Trophoblast cell (in vitro differentiated cells and primary cell): ENCODE data around the gene LPIN1.
A peak's percentile ranks its signal among the peaks of the same experiment; 100 is the strongest.

Experiments
- DNase-seq, 2 donors: peaks; one replicate each; pipeline ENCODE4 v3.0.0-alpha.2; 2016
- H2AFZ ChIP-seq: 2 replicates; pipeline ENCODE4 v1.6.1; 2013; ENCODE audit warnings: low read length, moderate library complexity, mild to moderate bottlenecking; ENCODE audit not compliant: insufficient read depth, poor library complexity
- H2AK5ac ChIP-seq: 2 replicates; pipeline ENCODE4 v1.6.1; 2013; ENCODE audit warnings: mild to moderate bottlenecking, low read length
- H2BK120ac ChIP-seq: 2 replicates; pipeline ENCODE4 v1.6.1; 2013; ENCODE audit warnings: low read length, mild to moderate bottlenecking, moderate library complexity; ENCODE audit not compliant: insufficient read depth, poor library complexity
- H2BK12ac ChIP-seq: 2 replicates; pipeline ENCODE4 v1.6.1; 2013; ENCODE audit warnings: mild to moderate bottlenecking, low read length, moderate library complexity
- H2BK5ac ChIP-seq: 2 replicates; pipeline ENCODE4 v1.6.1; 2013; ENCODE audit warnings: low read length, low read depth, moderate library complexity, mild to moderate bottlenecking; ENCODE audit not compliant: poor library complexity
- H3K14ac ChIP-seq: 2 replicates; pipeline ENCODE4 v1.6.1; 2013; ENCODE audit warnings: mild to moderate bottlenecking, low read length
- H3K18ac ChIP-seq: 2 replicates; pipeline ENCODE4 v1.6.1; 2013; ENCODE audit warnings: mild to moderate bottlenecking, low read length
- H3K23ac ChIP-seq: 2 replicates; pipeline ENCODE4 v1.6.1; 2013; ENCODE audit warnings: low read length
- H3K27ac ChIP-seq: 2 replicates; pipeline ENCODE4 v1.5.1; 2013; ENCODE audit warnings: low read depth, mild to moderate bottlenecking, inconsistent platforms, low read length, moderate library complexity
- H3K27me3 ChIP-seq: 2 replicates; pipeline ENCODE4 v1.6.1; 2013; ENCODE audit warnings: inconsistent platforms, mild to moderate bottlenecking, low read length, moderate library complexity; ENCODE audit not compliant: insufficient read depth
- H3K36me3 ChIP-seq, 2 experiments: 1 replicate in 1 of 2; 2 replicates in 1 of 2; pipeline ENCODE4 v1.6.1; 2013; ENCODE audit warnings: low read length in 2 of 2, mild to moderate bottlenecking in 2 of 2, moderate library complexity in 1 of 2; ENCODE audit not compliant: insufficient read depth in 2 of 2, control insufficient read depth in 1 of 2
- H3K4ac ChIP-seq: 2 replicates; pipeline ENCODE4 v1.6.1; 2013; ENCODE audit warnings: low read depth, mild to moderate bottlenecking, low read length, moderate library complexity
- H3K4me1 ChIP-seq, 2 experiments: 1 replicate in 1 of 2; 2 replicates in 1 of 2; pipeline ENCODE4 v1.6.1; 2013; ENCODE audit warnings: low read length in 2 of 2, mild to moderate bottlenecking in 2 of 2, moderate library complexity in 1 of 2; ENCODE audit not compliant: insufficient read depth in 2 of 2, control insufficient read depth in 1 of 2
- H3K4me2 ChIP-seq: 2 replicates; pipeline ENCODE4 v1.6.1; 2013; ENCODE audit warnings: inconsistent platforms, mild to moderate bottlenecking, low read length, moderate library complexity
- H3K4me3 ChIP-seq: 2 replicates; pipeline ENCODE4 v1.5.1; 2013; ENCODE audit warnings: mild to moderate bottlenecking, low read depth, low read length, inconsistent platforms
- H3K79me1 ChIP-seq: one replicate; pipeline ENCODE4 v1.6.1; 2013; ENCODE audit warnings: low read length
- H3K79me2 ChIP-seq: 2 replicates; pipeline ENCODE4 v1.6.1; 2013; ENCODE audit warnings: low read length, mild to moderate bottlenecking; ENCODE audit not compliant: control insufficient read depth, insufficient read depth, poor library complexity
- H3K9ac ChIP-seq: 2 replicates; pipeline ENCODE4 v1.6.1; 2013; ENCODE audit warnings: mild to moderate bottlenecking, low read length
- H3K9me3 ChIP-seq: 2 replicates; pipeline ENCODE4 v1.6.1; 2013; ENCODE audit warnings: low read depth, mild to moderate bottlenecking, control low read depth, inconsistent platforms, low read length; ENCODE audit not compliant: insufficient read depth
- H4K12ac ChIP-seq: 2 replicates; pipeline ENCODE4 v1.6.1; 2013; ENCODE audit warnings: low read depth, mild to moderate bottlenecking, low read length, moderate library complexity
- H4K8ac ChIP-seq: 2 replicates; pipeline ENCODE4 v1.6.1; 2013; ENCODE audit warnings: low read depth, mild to moderate bottlenecking, low read length, moderate library complexity
- H4K91ac ChIP-seq: one replicate; pipeline ENCODE4 v1.6.1; 2013; ENCODE audit warnings: low read depth, mild to moderate bottlenecking, low read length, moderate library complexity
- WGBS: extraction: QIAGEN DNeasy Blood & Tissue Kit; methylation state at CpG from one replicate; pipeline ENCODE4 v1.1.7; 2013; ENCODE audit warnings: missing lambda C conversion rate; ENCODE audit not compliant: insufficient read length, insufficient coverage; ENCODE audit errors: extremely low coverage; 5-methylcytosine and 5-hydroxymethylcytosine counted together

The LPIN1 gene

GRCh38 chr2:11870584-11870983, 124.2 kb downstream of the LPIN1 start:
- Histone ChIP-seq H3K9me3 (no peaks in the 10 kb centered on the region), H3K23ac (no peak overlapping the region), H2AFZ (no peak overlapping the region), H3K27ac (no peak overlapping the region), H3K18ac (no peak overlapping the region), H4K12ac (no peak overlapping the region), H3K79me2 (peaks cover 2% of the 10 kb centered on the region), H4K91ac (no peak overlapping the region), H3K4me1 (peaks cover 6 to 14% of the 10 kb centered on the region in 2 experiments), H3K27me3 (no peaks in the 10 kb centered on the region), H3K14ac (no peak overlapping the region), H3K4ac (no peak overlapping the region), H2BK12ac (peak overlapping the region; percentile 36), H2BK5ac (no peak overlapping the region), H3K9ac (no peak overlapping the region), H2AK5ac (no peak overlapping the region), H3K4me2 (no peak overlapping the region), H3K79me1 (peaks cover 4% of the 10 kb centered on the region), H3K36me3 (no peaks in the 10 kb centered on the region), H3K4me3 (no peak overlapping the region), H2BK120ac (no peak overlapping the region), H4K8ac (no peak overlapping the region)
- no peak for DNase-seq
- no CpG with 5 or more reads among the region's 5 CpGs for WGBS

- Histone ChIP-seq H3K79me2 (peaks cover 2% of the 10 kb centered on the region), H3K27ac (no peak overlapping the region), H3K4ac (no peak overlapping the region), H2BK5ac (no peak overlapping the region), H3K4me1 (peaks cover 6 to 14% of the 10 kb centered on the region in 2 experiments), H3K23ac (no peak overlapping the region), H3K4me3 (no peak overlapping the region), H2BK12ac (no peak overlapping the region), H3K9ac (no peak overlapping the region), H3K36me3 (no peaks in the 10 kb centered on the region), H2AFZ (no peak overlapping the region), H4K12ac (no peak overlapping the region), H3K79me1 (peaks cover 3% of the 10 kb centered on the region), H2AK5ac (no peak overlapping the region), H2BK120ac (no peak overlapping the region), H4K8ac (no peak overlapping the region), H3K27me3 (no peaks in the 10 kb centered on the region), H3K14ac (no peak overlapping the region), H3K9me3 (peaks cover under 1% of the 10 kb centered on the region), H4K91ac (no peak overlapping the region), H3K4me2 (no peak overlapping the region), H3K18ac (no peak overlapping the region)
- no peak for DNase-seq
- no CpG with 5 or more reads among the region's 4 CpGs for WGBS
Observed at GRCh38 chr2:11871421-11871820, 125.0 kb downstream of the LPIN1 start.

GRCh38 chr2:11872247-11872947, 126.0 kb downstream of the LPIN1 start:
- Histone ChIP-seq H3K79me1 (peaks cover 3% of the 10 kb centered on the region), H4K12ac (no peak overlapping the region), H4K91ac (no peak overlapping the region), H3K36me3 (no peaks in the 10 kb centered on the region), H3K4me1 (peaks cover 6 to 14% of the 10 kb centered on the region in 2 experiments), H3K4ac (no peak overlapping the region), H2AK5ac (no peak overlapping the region), H3K9me3 (peaks cover 2% of the 10 kb centered on the region), H2BK12ac (no peak overlapping the region), H3K18ac (no peak overlapping the region), H3K27ac (no peak overlapping the region), H3K23ac (no peak overlapping the region), H3K79me2 (peaks cover 2% of the 10 kb centered on the region), H3K27me3 (no peaks in the 10 kb centered on the region), H3K4me2 (no peak overlapping the region), H3K14ac (no peak overlapping the region), H2BK120ac (no peak overlapping the region), H2AFZ (no peak overlapping the region), H4K8ac (no peak overlapping the region), H2BK5ac (no peak overlapping the region), H3K4me3 (no peak overlapping the region), H3K9ac (no peak overlapping the region)
- no CpG with 5 or more reads among the region's 5 CpGs for WGBS
- DNase-seq, result no peak

DNA sequence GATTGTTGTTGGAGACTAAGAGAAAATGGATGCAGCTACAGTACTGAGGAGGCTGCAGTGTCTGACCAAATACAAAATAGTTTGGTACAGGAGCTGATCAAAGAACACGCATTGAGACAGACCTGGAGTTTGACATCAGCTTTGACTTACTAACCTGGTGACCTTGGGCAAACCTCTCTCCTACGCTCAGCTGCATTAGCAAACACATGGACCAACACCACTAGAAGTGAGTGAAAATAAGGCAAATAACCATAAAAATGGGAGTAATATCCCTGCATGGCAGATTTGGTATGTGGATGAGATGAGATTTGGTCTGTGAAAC, 126.5 kb downstream of the LPIN1 start:
- no peak overlapping the region for H4K8ac ChIP-seq
- H3K27me3 ChIP-seq, result no peaks in the 10 kb centered on the region
- DNase-seq, result no peak
- no peak overlapping the region for H2BK5ac ChIP-seq
- H3K4me2 ChIP-seq, result no peak overlapping the region
- H2AFZ ChIP-seq, result no peak overlapping the region
- peaks cover 3% of the 10 kb centered on the region for H3K79me1 ChIP-seq
- H3K18ac ChIP-seq, result no peak overlapping the region
- no peak overlapping the region for H3K4ac ChIP-seq
- H3K36me3 ChIP-seq, result no peaks in the 10 kb centered on the region
- H3K14ac ChIP-seq, result no peak overlapping the region
- no peak overlapping the region for H3K9ac ChIP-seq
- peaks cover 2% of the 10 kb centered on the region for H3K9me3 ChIP-seq
- H4K12ac ChIP-seq, result no peak overlapping the region
- no peak overlapping the region for H2BK12ac ChIP-seq
- H3K79me2 ChIP-seq, result peaks cover 2% of the 10 kb centered on the region
- no peak overlapping the region for H3K4me3 ChIP-seq
- H2BK120ac ChIP-seq, result no peak overlapping the region
- no peak overlapping the region for H3K27ac ChIP-seq
- peaks cover 6 to 14% of the 10 kb centered on the region in 2 experiments for H3K4me1 ChIP-seq
- WGBS, result no CpG with 5 or more reads among the region's 2 CpGs
- H2AK5ac ChIP-seq, result no peak overlapping the region
- no peak overlapping the region for H3K23ac ChIP-seq
- no peak overlapping the region for H4K91ac ChIP-seq
